GM08714 (cell line): Measurements from ENCODE around the gene MRPL23.

ENCODE experiments used
- H3K4me3 ChIP-seq: fragments of 200-500 bp; sonication (Bioruptor generic); 2 replicates; pipeline ENCODE4 v1.5.1; 2014; ENCODE audit warnings: mild to moderate bottlenecking, low read length, inconsistent platforms
- ZNF274 ChIP-seq: IDR thresholded peaks from 2 replicates; pipeline ENCODE4 v1.6.1; 2012; ENCODE audit warnings: mild to moderate bottlenecking, low read depth, low read length

Gene MRPL23

DNA sequence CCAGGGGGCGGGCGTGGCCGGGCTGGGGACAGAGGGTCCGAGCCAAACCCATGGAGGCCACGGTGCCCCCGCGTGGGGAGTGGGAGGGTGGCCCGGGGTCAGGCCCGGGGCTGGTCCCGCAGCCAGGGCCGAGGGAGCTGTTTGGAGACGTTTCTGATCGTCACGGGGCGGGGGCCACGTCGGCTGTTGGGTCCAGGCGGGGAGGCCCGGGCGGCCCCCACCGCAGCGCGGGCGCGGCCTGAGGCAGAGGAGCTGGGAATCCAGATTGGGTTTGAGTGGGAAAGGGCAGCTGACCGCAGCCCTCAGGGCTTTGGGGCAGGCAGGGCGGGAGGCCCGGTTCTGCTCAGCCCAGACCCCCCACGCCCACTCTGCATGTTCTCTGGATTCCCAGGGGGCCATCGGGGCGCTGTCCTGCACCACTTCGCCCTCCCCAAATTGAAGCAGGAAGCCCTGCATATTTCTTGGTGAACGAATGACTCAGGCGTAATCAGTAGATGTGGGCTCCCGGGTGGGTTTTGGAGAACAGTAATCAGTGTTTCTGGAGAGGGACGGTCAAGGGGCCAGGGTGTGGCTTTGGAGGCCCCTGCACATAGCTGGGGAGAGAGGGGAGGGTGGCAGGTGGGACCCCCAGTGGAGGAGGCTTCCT, 583 bp downstream of the MRPL23 start:
- no peak for TF ChIP-seq ZNF274
- H3K4me3 ChIP-seq, result no peak overlapping the region

DNA sequence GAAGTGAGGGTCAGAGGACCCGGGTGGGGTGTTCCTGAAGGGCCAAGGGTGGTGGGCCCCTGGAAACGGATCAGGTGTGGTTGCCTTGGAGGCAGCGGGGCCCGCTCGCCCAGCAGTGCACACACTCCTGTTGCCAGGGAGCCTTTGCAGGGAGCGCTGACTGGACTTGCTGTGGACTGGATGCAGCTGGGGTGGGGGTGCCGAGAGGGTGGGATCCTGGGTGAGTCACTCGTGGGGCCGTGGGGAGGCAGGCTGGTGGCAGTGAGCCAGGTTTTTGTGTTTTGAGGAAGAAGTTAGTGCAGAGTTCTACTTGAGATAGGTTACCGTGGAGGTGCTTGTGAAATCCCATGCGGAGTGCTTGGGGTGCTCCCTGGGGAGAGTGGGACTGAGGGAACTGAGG, 1.3 kb downstream of the MRPL23 start:
- TF ChIP-seq ZNF274, result no peak
- H3K4me3 ChIP-seq, result no peak overlapping the region

- TF ChIP-seq ZNF274, result no peak
- no peak overlapping the region for H3K4me3 ChIP-seq
These were observed 2.2 kb downstream of the MRPL23 start for GRCh38 chr11:1949302-1949701.

DNA sequence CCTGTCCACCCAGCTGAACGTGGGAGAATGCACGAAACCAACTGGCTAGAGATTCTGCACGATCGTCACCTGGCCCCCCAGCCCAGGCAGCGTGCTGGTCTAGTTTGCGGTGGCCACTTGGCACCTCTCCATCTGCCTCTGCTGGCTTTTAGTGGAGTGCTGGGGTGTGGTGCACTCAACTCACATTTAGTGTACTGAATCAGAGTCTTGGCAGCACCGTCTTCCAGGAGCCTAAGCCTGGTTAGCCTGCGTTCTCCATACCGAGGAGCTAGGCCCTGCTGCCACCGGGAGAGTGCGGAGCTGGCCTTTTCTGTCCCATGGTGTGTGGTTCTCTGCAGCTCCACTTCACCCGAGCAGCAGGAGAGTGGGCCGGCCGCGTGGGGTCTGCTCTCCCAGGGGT, 2.8 kb downstream of the MRPL23 start:
- no peak for TF ChIP-seq ZNF274
- H3K4me3 ChIP-seq, result no peak overlapping the region

GRCh38 chr11:1952806-1953482, 5.8 kb downstream of the MRPL23 start:
- TF ChIP-seq ZNF274, result no peak
- H3K4me3 ChIP-seq, result no peak overlapping the region

GRCh38 chr11:1953489-1954266, 6.5 kb downstream of the MRPL23 start:
- no peak for TF ChIP-seq ZNF274
- no peak overlapping the region for H3K4me3 ChIP-seq

DNA sequence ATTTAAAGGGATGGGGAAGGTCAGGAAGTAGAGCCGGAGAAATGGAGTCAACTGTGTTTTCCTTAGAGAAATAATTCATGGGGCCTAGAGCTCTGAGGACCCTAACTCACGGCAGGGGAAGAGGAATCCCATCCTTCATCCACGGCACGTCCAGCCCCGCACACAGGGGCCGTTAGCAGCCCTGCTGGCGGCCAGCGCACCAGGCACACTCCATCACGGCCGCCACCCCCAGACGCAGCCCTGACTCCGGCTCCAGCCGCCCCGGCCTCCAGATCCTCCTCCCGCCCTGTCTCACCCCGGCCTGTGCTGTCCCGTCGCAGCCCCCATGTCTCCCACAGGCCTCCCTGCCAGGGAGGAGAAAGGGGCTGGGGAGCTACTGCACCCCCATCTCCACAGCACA, 11.2 kb downstream of the MRPL23 start:
- no peak for TF ChIP-seq ZNF274

DNA sequence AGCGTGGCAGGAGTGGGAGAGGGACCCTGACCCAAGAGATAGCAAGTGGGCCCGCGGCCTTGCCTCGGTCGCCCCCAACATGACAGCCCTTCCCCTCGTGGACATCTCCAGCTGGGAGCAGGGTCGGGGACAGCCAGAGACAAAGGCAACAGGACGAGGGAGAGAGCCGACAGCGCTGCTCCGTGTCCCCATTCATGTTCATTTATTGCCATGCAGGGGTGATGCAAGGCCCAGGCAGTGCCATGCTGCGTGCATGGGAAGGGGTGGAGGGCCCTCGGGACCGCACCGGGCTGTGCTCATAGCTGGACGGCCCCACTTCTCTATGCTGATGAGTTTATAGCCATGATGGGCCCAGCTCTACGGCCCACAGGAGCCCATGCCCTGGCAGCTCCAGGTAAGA, 12.7 kb downstream of the MRPL23 start:
- TF ChIP-seq ZNF274, result no peak
- no peak overlapping the region for H3K4me3 ChIP-seq

More for the DNA sequence above, 11.2 kb downstream of the MRPL23 start:
- H3K4me3 ChIP-seq, result no peak overlapping the region

DNA sequence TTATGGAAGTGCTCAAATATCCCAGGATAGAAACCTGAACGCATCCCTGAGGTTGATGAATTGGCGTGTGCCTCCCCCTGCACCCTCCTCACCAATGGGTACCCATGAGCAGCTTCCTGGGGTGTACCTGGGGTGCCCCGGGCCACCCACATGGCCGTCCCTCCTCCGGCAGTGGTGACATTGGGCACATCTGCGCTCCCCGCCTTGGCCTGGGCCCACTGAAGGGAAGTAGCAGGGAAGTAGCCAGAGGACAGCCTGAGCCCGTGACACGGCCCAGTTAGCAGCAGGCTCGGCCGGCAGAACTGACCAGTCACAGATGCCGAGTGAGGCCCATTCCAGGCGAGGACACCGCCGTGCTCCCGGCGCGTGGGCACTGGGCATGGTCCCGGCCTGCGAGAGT, 16.7 kb downstream of the MRPL23 start:
- TF ChIP-seq ZNF274, result no peak
- H3K4me3 ChIP-seq, result no peak overlapping the region

DNA sequence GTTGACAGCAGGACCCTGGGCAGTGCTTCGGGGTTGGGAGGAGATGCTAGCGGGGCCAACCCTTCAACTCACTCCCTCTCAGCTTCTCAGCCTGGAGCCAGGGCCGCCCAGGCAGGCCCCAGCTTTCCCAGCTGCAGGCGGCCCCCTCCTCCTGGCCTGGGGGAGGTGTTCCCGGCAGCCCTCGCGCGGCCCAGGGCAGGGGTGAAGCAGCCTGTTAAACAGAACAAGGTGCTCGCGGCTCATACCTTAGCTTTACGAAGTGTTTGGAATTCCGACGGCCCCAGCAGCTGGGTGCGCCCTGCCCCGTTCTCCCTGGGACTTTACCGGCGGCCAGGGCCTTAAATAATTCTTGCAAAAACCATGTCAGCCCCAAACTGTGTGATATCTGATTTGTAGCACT, 17.2 kb downstream of the MRPL23 start:
- TF ChIP-seq ZNF274, result no peak

GRCh38 chr11:1964955-1965354, 17.8 kb downstream of the MRPL23 start:
- H3K4me3 ChIP-seq, result no peak overlapping the region
- TF ChIP-seq ZNF274, result no peak

More for the DNA sequence above, 17.2 kb downstream of the MRPL23 start:
- H3K4me3 ChIP-seq, result no peak overlapping the region

GRCh38 chr11:1966531-1966930, 19.4 kb downstream of the MRPL23 start:
- no peak overlapping the region for H3K4me3 ChIP-seq

DNA sequence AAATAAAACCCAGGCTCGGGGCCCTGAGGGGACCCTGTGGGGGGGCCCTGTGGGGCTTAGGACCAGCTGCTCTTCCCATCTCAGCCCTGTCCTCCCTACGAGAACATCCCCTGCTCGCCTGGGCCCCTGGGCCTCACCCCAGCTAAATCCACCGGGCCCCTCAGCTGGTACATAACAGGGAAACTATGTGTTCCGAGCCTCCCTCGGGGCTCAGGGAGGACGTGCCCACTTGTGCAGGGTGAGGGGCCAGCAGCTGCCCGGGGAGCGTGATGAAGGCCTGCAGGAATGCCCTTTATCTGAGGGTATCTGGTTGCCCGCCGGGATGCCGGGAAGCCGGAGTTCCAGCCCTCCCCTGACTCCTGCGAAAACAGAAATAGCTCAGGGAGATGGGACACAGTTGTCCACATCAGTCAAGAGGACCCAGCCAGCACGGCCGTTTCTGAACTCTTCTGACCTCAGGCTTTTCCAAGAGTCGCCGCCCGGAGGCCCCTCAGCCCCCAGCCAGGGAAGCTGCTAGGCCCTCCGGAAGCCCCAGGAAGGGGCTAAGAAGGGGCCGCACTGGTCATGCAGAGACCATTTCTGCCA, 20.6 kb downstream of the MRPL23 start:
- TF ChIP-seq ZNF274, result no peak
- H3K4me3 ChIP-seq, result no peak overlapping the region

More at GRCh38 chr11:1966531-1966930, 19.4 kb downstream of the MRPL23 start:
- TF ChIP-seq ZNF274, result no peak

GRCh38 chr11:1968454-1969002, 21.4 kb downstream of the MRPL23 start:
- TF ChIP-seq ZNF274, result no peak
- no peak overlapping the region for H3K4me3 ChIP-seq
